SK-N-MC (cell line): ENCODE results near the gene VTA1.

Source experiments
- EZH2 ChIP-seq: fragments of 200-600 bp; sonication (generic); IDR thresholded peaks from one replicate; pipeline ENCODE4 v1.6.1; 2017; ENCODE audit warnings: antibody characterized with exemption
- POLR2AphosphoS5 ChIP-seq: IDR thresholded peaks from 2 replicates; pipeline ENCODE4 v1.6.1; 2012; ENCODE audit warnings: mild to moderate bottlenecking, low read depth, low read length, borderline replicate concordance

DNA sequence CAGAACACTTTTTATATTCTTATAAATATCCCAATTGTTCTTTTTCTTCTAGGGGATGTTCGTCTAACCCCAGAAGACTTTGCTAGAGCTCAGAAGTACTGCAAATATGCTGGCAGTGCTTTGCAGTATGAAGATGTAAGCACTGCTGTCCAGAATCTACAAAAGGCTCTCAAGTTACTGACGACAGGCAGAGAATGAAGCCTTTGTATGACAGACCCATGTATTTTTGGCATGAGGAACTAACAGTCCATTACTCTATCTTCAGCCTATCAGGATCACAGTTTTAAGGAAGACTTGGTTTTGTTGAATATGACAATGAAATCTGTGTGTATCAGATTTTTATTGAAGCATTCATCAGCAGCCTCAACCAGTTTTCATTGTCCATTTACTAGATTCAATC lies 71.4 kb downstream of the VTA1 start:
- no peak for TF ChIP-seq EZH2
- TF ChIP-seq POLR2AphosphoS5: no peak
